SK-N-SH (cell line): Measurements from ENCODE around the gene SFT2D1. TPM values are rescaled to one million over a fixed set of nuclear protein-coding genes. Genes with fewer than 3 reads are reported as not detected.

Source experiments
- CTCF ChIA-PET: fragments of 300-600, 350-600 bp; formaldehyde crosslinking; extraction: SDS; loops from one replicate; lab custom pipeline; 2021; lab: Yijun Ruan, JAX
- POLR2A ChIA-PET: fragments of 350-600 bp; sonication (Branson Sonifier 250); formaldehyde crosslinking; extraction: SDS; loops from one replicate; lab custom pipeline; 2020; ENCODE audit warnings: antibody characterized with exemption, inconsistent platforms; lab: Yijun Ruan, JAX
- DNase-seq: peaks from one replicate; pipeline ENCODE4 v3.0.0; 2012
- H2AFZ ChIP-seq: fragments of 200-600 bp; sonication (generic); 2 replicates; pipeline ENCODE4 v1.8.1; 2016; ENCODE audit warnings: antibody characterized with exemption, mild to moderate bottlenecking, low read depth
- H3F3A ChIP-seq: fragments of 200-600 bp; sonication (generic); replicated peaks from 2 replicates; pipeline ENCODE3; 2016; ENCODE audit warnings: antibody characterized with exemption, mild to moderate bottlenecking; ENCODE audit not compliant: insufficient read depth
- H3K27ac ChIP-seq, 2 experiments: fragments of 200-500 bp in 1 of 2; fragments of 200-600 bp in 1 of 2; sonication (Bioruptor generic) in 1 of 2; sonication (generic), shearing (Covaris generic) in 1 of 2; 2 replicates each; pipeline versions ENCODE4 v1.5.1 to v1.6.1; 2014 to 2016; ENCODE audit warnings: low read depth in 2 of 2, inconsistent platforms in 1 of 2, low read length in 1 of 2, mild to moderate bottlenecking in 1 of 2, mixed read lengths in 1 of 2
- H3K27me3 ChIP-seq: fragments of 200-600 bp; sonication (generic), shearing (Covaris generic); 2 replicates; pipeline ENCODE4 v1.6.1; 2016; ENCODE audit warnings: mixed run types; ENCODE audit not compliant: insufficient read depth
- H3K36me3 ChIP-seq, 2 experiments: fragments of 200-500 bp in 1 of 2; fragments of 200-600 bp in 1 of 2; sonication (Bioruptor generic) in 1 of 2; sonication (generic) in 1 of 2; replicated peaks in 1 of 2; 2 replicates each; pipeline versions ENCODE3 to v1.5.1; 2014 to 2016; ENCODE audit warnings: low read length in 1 of 2, mild to moderate bottlenecking in 1 of 2; ENCODE audit not compliant: insufficient read depth in 2 of 2, control insufficient read depth in 1 of 2
- H3K4me1 ChIP-seq, 2 experiments: fragments of 200-500 bp in 1 of 2; fragments of 200-600 bp in 1 of 2; sonication (Bioruptor generic) in 1 of 2; sonication (generic), shearing (Covaris generic) in 1 of 2; 2 replicates each; pipeline versions ENCODE4 v1.5.1 to v1.6.1; 2014 to 2016; ENCODE audit warnings: low read depth in 1 of 2, low read length in 1 of 2, mixed run types in 1 of 2; ENCODE audit not compliant: insufficient read depth in 2 of 2, control insufficient read depth in 1 of 2
- H3K4me2 ChIP-seq: fragments of 200-600 bp; sonication (generic), shearing (Covaris generic); 2 replicates; pipeline ENCODE4 v1.6.1; 2017; ENCODE audit warnings: mixed run types
- H3K4me3 ChIP-seq, 2 experiments: fragments of 200-500 bp in 1 of 2; fragments of 200-600 bp in 1 of 2; sonication (Bioruptor generic) in 1 of 2; sonication (generic), shearing (Covaris generic) in 1 of 2; 2 replicates each; pipeline versions ENCODE4 v1.5.1 to v1.8.1; 2014 to 2016; ENCODE audit warnings: low read depth in 2 of 2, inconsistent platforms in 1 of 2, low read length in 1 of 2, mild to moderate bottlenecking in 1 of 2, mixed read lengths in 1 of 2, moderate library complexity in 1 of 2
- H3K79me2 ChIP-seq: fragments of 200-600 bp; sonication (generic); 2 replicates; pipeline ENCODE4 v1.8.1; 2017; ENCODE audit warnings: mild to moderate bottlenecking; ENCODE audit not compliant: insufficient read depth
- H3K9ac ChIP-seq: fragments of 200-600 bp; sonication (generic); 2 replicates; pipeline ENCODE4 v1.6.1; 2017; ENCODE audit warnings: mixed run types
- H3K9me2 ChIP-seq: fragments of 200-600 bp; sonication (generic); 2 replicates; pipeline ENCODE4 v1.6.1; 2017; ENCODE audit warnings: mixed run types
- H3K9me3 ChIP-seq: fragments of 200-600 bp; sonication (generic); 2 replicates; pipeline ENCODE4 v1.6.1; 2017; ENCODE audit warnings: mixed run types, mild to moderate bottlenecking, moderate library complexity
- H4K20me1 ChIP-seq: fragments of 200-600 bp; sonication (generic); 2 replicates; pipeline ENCODE4 v1.6.1; 2017; ENCODE audit warnings: mild to moderate bottlenecking, mixed run types; ENCODE audit not compliant: insufficient read depth
- CHD2 ChIP-seq: fragments of 150-350 bp; IDR thresholded peaks from 2 replicates; pipeline ENCODE4 v1.6.1; 2018; ENCODE audit warnings: low read length; ENCODE audit not compliant: partially characterized antibody
- GATA2 ChIP-seq: sonication (generic); formaldehyde crosslinking; IDR thresholded peaks from 2 replicates; pipeline ENCODE4 v1.5.0; 2020; ENCODE audit warnings: mild to moderate bottlenecking, missing genetic modification reagents
- IRF3 ChIP-seq: fragments of 150-350 bp; IDR thresholded peaks from 2 replicates; pipeline ENCODE4 v1.6.1; 2016; ENCODE audit warnings: mild to moderate bottlenecking, low read depth, low read length
- PBX3 ChIP-seq: IDR thresholded peaks from 2 replicates; pipeline ENCODE4; 2012
- POLR2AphosphoS5 ChIP-seq: IDR thresholded peaks from 2 replicates; pipeline ENCODE4 v1.6.1; 2012; ENCODE audit warnings: low read depth, low read length
- REST ChIP-seq: IDR thresholded peaks from 2 replicates; pipeline ENCODE4 v1.6.1; 2012; ENCODE audit warnings: mild to moderate bottlenecking, low read depth, low read length, moderate library complexity
- TAF1 ChIP-seq: IDR thresholded peaks from 2 replicates; pipeline ENCODE4 v1.6.1; 2012; ENCODE audit warnings: low read depth, mild to moderate bottlenecking, low read length, moderate library complexity, borderline replicate concordance
- TCF12 ChIP-seq: IDR thresholded peaks from 2 replicates; pipeline ENCODE4 v1.4.0; 2012
- TEAD4 ChIP-seq: IDR thresholded peaks from 2 replicates; pipeline ENCODE4 v1.4.0; 2012; ENCODE audit warnings: mild to moderate bottlenecking, borderline replicate concordance; ENCODE audit not compliant: insufficient read depth
- YY1 ChIP-seq: IDR thresholded peaks from 2 replicates; pipeline ENCODE4 v1.4.0; 2012; ENCODE audit warnings: low read depth, mild to moderate bottlenecking
- WGBS: methylation state at CpG from one replicate; pipeline ENCODE4 v1.1.6; 2017; ENCODE audit warnings: low lambda C conversion rate; 5-methylcytosine and 5-hydroxymethylcytosine counted together
- polyA plus RNA-seq, 3 experiments: library from polyadenylated mRNA; depleted of rRNA; stranded (reverse); fragments of >200 nt; gene quantifications; 2 replicates each; pipeline ENCODE4 v1.2.3, GENCODE V29; 2012

Gene SFT2D1
- polyA plus RNA-seq, 1 of the 3 experiments (the other 2 are of a cell fraction) = 131 TPM

- no peak for DNase-seq
- WGBS = 85% methylated on average over 8 of the region's 9 CpGs
- Histone ChIP-seq H3K79me2 (no peaks in the 10 kb centered on the region), H3K4me1 (peaks cover 0 to 3% of the 10 kb centered on the region in 2 experiments; a peak in 1 of 4 replicates), H3K4me3 (no peak overlapping the region), H3K9ac (no peak overlapping the region), H4K20me1 (no peaks in the 10 kb centered on the region), H3F3A (no peaks in the 10 kb centered on the region), H3K4me2 (no peak overlapping the region), H3K9me3 (no peaks in the 10 kb centered on the region), H3K9me2 (no peaks in the 10 kb centered on the region), H2AFZ (no peak overlapping the region), H3K27ac (no peak overlapping the region), H3K27me3 (peaks cover 1% of the 10 kb centered on the region; the same call in 1 of the 2 replicates), H3K36me3 (peaks cover 0 to 5% of the 10 kb centered on the region in 2 experiments)
- no peak for TF ChIP-seq CHD2
- no peak for TF ChIP-seq POLR2AphosphoS5
- TF ChIP-seq TCF12 = no peak
- TF ChIP-seq TAF1 = no peak
- TF ChIP-seq GATA2 (CRISPR knock-in tag) = no peak
- no peak for TF ChIP-seq PBX3
- TF ChIP-seq IRF3 = no peak
- no peak for TF ChIP-seq YY1
- no peak for TF ChIP-seq REST
- TF ChIP-seq TEAD4 = no peak
- ChIA-PET POLR2A (no interaction called here), CTCF (interaction anchor here (1.1 to 2.5 kb wide), 7 partner anchors 9 to 85 kb away, joined by 3 to 26 read pairs (median 10); no protein-coding TSS in a partner anchor)
Measured at GRCh38 chr6:166314454-166314853, 27.9 kb downstream of the SFT2D1 start.
